Hypothalamus (tissue), 51 donors: Measurements from ENCODE around the gene MEGF6.

Experiments
- DNase-seq, 51 donors: peaks; one replicate each; lab custom pipeline; 2025; lab: John Stamatoyannopoulos, UW

Gene MEGF6

GRCh38 chr1:3561702-3562101 is 49.6 kb downstream of the MEGF6 start:
- peak in 1 of 51 donors; percentile 12 for DNase-seq

GRCh38 chr1:3560981-3561380 is 50.3 kb downstream of the MEGF6 start:
- DNase-seq = no peak

GRCh38 chr1:3560251-3560871 is 50.9 kb downstream of the MEGF6 start:
- DNase-seq = peak in 20 of 51 donors; percentile 16 to 67 (median 32)

- no peak for DNase-seq
These were observed 53.1 kb downstream of the MEGF6 start for GRCh38 chr1:3558036-3558726.

- DNase-seq = no peak
These were observed 53.9 kb downstream of the MEGF6 start for GRCh38 chr1:3557366-3557765.

GRCh38 chr1:3556336-3556735 is 55.0 kb downstream of the MEGF6 start:
- DNase-seq = no peak

- DNase-seq = no peak
These were observed 56.0 kb downstream of the MEGF6 start for GRCh38 chr1:3555131-3555920.

GRCh38 chr1:3553940-3554223 is 57.4 kb downstream of the MEGF6 start:
- DNase-seq = no peak

- DNase-seq = no peak
These were observed 58.0 kb downstream of the MEGF6 start for GRCh38 chr1:3553166-3553939.

GRCh38 chr1:3552751-3553150 is 58.6 kb downstream of the MEGF6 start:
- no peak for DNase-seq

- DNase-seq = no peak
These were observed 59.1 kb downstream of the MEGF6 start for GRCh38 chr1:3552176-3552575.

- DNase-seq = no peak
These were observed 59.6 kb downstream of the MEGF6 start for GRCh38 chr1:3551711-3552110.

- no peak for DNase-seq
These were observed 60.0 kb downstream of the MEGF6 start for GRCh38 chr1:3551290-3551678.

GRCh38 chr1:3550511-3551289 is 60.6 kb downstream of the MEGF6 start:
- DNase-seq = no peak

GRCh38 chr1:3548895-3549294 is 62.4 kb downstream of the MEGF6 start:
- DNase-seq = no peak

GRCh38 chr1:3548156-3548893 is 63.0 kb downstream of the MEGF6 start:
- no peak for DNase-seq

- DNase-seq = no peak
These were observed 64.0 kb downstream of the MEGF6 start for GRCh38 chr1:3547055-3548005.

- DNase-seq = no peak
These were observed 65.3 kb downstream of the MEGF6 start for GRCh38 chr1:3546048-3546384.
